ENCODE data around the gene SPOP. TPM values are rescaled to one million over a fixed set of nuclear protein-coding genes. Genes with fewer than 3 reads are reported as not detected.

SPOP gene
- total RNA-seq, 1 donor from 2014 or later = 60.3 TPM

DNA sequence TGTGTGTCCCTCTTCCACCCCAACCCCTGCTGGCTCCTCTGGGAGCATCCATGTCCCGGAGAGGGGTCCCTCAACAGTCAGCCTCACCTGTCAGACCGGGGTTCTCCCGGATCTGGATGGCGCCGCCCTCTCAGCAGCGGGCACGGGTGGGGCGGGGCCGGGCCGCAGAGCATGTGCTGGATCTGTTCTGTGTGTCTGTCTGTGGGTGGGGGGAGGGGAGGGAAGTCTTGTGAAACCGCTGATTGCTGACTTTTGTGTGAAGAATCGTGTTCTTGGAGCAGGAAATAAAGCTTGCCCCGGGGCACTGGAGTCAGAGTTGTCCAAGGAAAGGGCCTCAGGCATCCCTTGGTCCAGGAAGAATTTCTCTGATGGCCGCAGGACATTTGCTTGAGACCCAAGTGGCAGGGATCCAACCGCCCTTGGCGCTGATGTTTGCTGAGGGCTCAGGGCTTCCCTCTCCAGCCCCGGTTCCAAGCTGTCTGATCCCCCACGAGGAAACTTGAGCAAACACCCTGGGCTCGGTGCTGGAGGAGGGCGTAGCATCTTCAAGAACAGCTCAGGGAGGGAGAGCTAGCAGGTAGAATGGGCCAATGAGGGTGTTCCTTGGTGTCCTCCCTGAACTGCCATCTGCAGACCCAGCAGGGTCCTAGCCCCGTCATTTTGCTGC, 97.7 kb downstream of the SPOP start:
- Mint-ChIP-seq H3K9me3 (no peaks in the 10 kb centered on the region), H3K36me3 (ENCODE audit: low read depth) (no peaks in the 10 kb centered on the region), H3K4me3 (peak overlapping the region; percentile 34), H3K27me3 (ENCODE audit: low read depth) (peaks cover 21% of the 10 kb centered on the region), H3K27ac (ENCODE audit: unreplicated experiment) (no peak overlapping the region), H3K4me1 (peaks cover 6% of the 10 kb centered on the region)
- no peak for TF ChIP-seq CTCF (conservative IDR thresholded peaks at IDR 0.05)
- no peak for DNase-seq (ENCODE audit: low read depth, low spot score)

GRCh38 chr17:49579522-49579921, 98.4 kb downstream of the SPOP start:
- Mint-ChIP-seq H3K27me3 (ENCODE audit: low read depth) (peaks cover 24% of the 10 kb centered on the region), H3K36me3 (ENCODE audit: low read depth) (no peaks in the 10 kb centered on the region), H3K27ac (ENCODE audit: unreplicated experiment) (no peak overlapping the region), H3K9me3 (no peaks in the 10 kb centered on the region), H3K4me1 (peaks cover 6% of the 10 kb centered on the region), H3K4me3 (no peak overlapping the region)
- DNase-seq (ENCODE audit: low read depth, low spot score) = no peak
- no peak for TF ChIP-seq CTCF (conservative IDR thresholded peaks at IDR 0.05)

DNA sequence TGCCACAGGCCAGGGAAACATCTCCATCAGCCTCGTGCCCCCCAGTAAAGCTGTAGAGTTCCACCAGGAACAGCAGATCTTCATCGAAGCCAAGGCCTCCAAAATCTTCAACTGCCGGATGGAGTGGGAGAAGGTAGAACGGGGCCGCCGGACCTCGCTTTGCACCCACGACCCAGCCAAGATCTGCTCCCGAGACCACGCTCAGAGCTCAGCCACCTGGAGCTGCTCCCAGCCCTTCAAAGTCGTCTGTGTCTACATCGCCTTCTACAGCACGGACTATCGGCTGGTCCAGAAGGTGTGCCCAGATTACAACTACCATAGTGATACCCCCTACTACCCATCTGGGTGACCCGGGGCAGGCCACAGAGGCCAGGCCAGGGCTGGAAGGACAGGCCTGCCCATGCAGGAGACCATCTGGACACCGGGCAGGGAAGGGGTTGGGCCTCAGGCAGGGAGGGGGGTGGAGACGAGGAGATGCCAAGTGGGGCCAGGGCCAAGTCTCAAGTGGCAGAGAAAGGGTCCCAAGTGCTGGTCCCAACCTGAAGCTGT, 98.9 kb downstream of the SPOP start:
- H3K27me3 Mint-ChIP-seq (ENCODE audit: low read depth) = peaks cover 26% of the 10 kb centered on the region
- no peaks in the 10 kb centered on the region for H3K36me3 Mint-ChIP-seq (ENCODE audit: low read depth)
- no peak overlapping the region for H3K4me3 Mint-ChIP-seq
- no peak for DNase-seq (ENCODE audit: low read depth, low spot score)
- H3K9me3 Mint-ChIP-seq = no peaks in the 10 kb centered on the region
- no peak for TF ChIP-seq CTCF (conservative IDR thresholded peaks at IDR 0.05)
- H3K27ac Mint-ChIP-seq (ENCODE audit: unreplicated experiment) = no peak overlapping the region
- peaks cover 11% of the 10 kb centered on the region for H3K4me1 Mint-ChIP-seq

DNA sequence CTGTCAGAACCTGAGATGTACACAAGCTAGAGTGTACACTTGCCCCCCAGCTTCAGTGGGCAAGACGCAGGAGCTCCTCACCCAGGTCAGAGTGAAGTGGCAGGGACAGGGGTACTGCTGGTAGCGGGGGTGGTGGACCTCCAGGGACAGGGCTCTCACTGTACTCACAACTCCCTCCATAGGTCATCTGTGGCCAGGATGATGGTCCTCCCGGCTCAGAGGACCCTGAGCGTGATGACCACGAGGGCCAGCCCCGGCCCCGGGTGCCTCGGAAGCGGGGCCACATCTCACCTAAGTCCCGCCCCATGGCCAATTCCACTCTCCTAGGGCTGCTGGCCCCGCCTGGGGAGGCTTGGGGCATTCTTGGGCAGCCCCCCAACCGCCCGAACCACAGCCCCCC, 99.5 kb downstream of the SPOP start:
- DNase-seq (ENCODE audit: low read depth, low spot score) = no peak

DNA sequence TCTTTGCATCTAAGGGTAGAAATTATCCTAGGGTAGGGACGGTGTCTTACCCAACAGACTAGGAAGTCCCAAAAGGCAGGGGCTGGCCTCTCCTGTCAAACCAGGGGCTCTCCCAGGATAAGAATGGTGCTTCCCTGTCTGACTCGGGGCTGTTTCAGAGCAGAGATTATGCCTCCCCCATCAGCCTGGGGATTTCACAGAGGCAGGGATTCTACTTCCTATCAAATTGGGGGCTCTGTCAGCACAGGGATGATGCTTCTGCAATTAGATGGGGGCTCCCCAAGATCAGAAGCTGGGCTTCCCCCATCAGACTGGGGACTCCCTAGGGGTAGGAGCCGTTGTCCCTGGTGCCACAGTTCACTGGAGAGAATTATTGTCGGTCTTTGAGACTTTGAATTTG, 99.9 kb downstream of the SPOP start:
- no peak for DNase-seq (ENCODE audit: low read depth, low spot score)
- peaks cover 19% of the 10 kb centered on the region for H3K4me1 Mint-ChIP-seq
- TF ChIP-seq CTCF (conservative IDR thresholded peaks at IDR 0.05) = no peak
- no peaks in the 10 kb centered on the region for H3K9me3 Mint-ChIP-seq
- H3K4me3 Mint-ChIP-seq = peak overlapping the region; percentile 91
- H3K36me3 Mint-ChIP-seq (ENCODE audit: low read depth) = no peaks in the 10 kb centered on the region
- H3K27me3 Mint-ChIP-seq (ENCODE audit: low read depth) = peaks cover 37% of the 10 kb centered on the region
- no peak overlapping the region for H3K27ac Mint-ChIP-seq (ENCODE audit: unreplicated experiment)

More for the DNA sequence above, 99.5 kb downstream of the SPOP start:
- H3K27ac Mint-ChIP-seq (ENCODE audit: unreplicated experiment) = no peak overlapping the region
- H3K4me1 Mint-ChIP-seq = peaks cover 17% of the 10 kb centered on the region
- TF ChIP-seq CTCF (conservative IDR thresholded peaks at IDR 0.05) = no peak
- H3K36me3 Mint-ChIP-seq (ENCODE audit: low read depth) = no peaks in the 10 kb centered on the region
- no peaks in the 10 kb centered on the region for H3K9me3 Mint-ChIP-seq
- H3K4me3 Mint-ChIP-seq = peak overlapping the region; percentile 91
- H3K27me3 Mint-ChIP-seq (ENCODE audit: low read depth) = peaks cover 32% of the 10 kb centered on the region
